Skeletal muscle tissue (tissue), 4 donors: ENCODE measurements around the gene LURAP1L. TPM values are rescaled to one million over a fixed set of nuclear protein-coding genes. Genes with fewer than 3 reads are reported as not detected.

ENCODE experiments used
- H3K27ac ChIP-seq: one replicate; pipeline ENCODE4 v1.7.0; 2013; ENCODE audit warnings: mild to moderate bottlenecking, low read depth, low read length, inconsistent platforms
- H3K27me3 ChIP-seq, 3 donors: one replicate each; pipeline ENCODE4 v1.7.0; 2013; ENCODE audit warnings: low read length in 3 of 3; ENCODE audit not compliant: control insufficient read depth in 3 of 3, insufficient read depth in 3 of 3
- H3K36me3 ChIP-seq, 3 donors: one replicate each; pipeline ENCODE4 v1.7.0; 2013; ENCODE audit warnings: low read length in 3 of 3; ENCODE audit not compliant: control insufficient read depth in 3 of 3, insufficient read depth in 3 of 3
- H3K4me1 ChIP-seq, 3 donors: one replicate each; pipeline ENCODE4 v1.7.0; 2013; ENCODE audit warnings: low read length in 3 of 3, mild to moderate bottlenecking in 3 of 3; ENCODE audit not compliant: control insufficient read depth in 3 of 3, insufficient read depth in 3 of 3
- H3K4me3 ChIP-seq, 3 donors: one replicate each; pipeline ENCODE4 v1.7.0; 2013; ENCODE audit warnings: low read length in 3 of 3
- H3K9ac ChIP-seq, 3 donors: one replicate each; pipeline ENCODE4 v1.7.0; 2013; ENCODE audit warnings: low read length in 3 of 3, mild to moderate bottlenecking in 3 of 3, moderate library complexity in 2 of 3, low read depth in 1 of 3
- H3K9me3 ChIP-seq, 3 donors: one replicate each; pipeline ENCODE4 v1.7.0; 2013; ENCODE audit warnings: low read length in 3 of 3; ENCODE audit not compliant: control insufficient read depth in 3 of 3
- total RNA-seq: library from RNA; depleted of rRNA; stranded (reverse); fragments of >200 nt; gene quantifications from one replicate; pipeline ENCODE4 v1.2.3, GENCODE V29; 2014
- donor health status: Osteomylitis.

Gene LURAP1L
- total RNA-seq, 1 donor from 2014 or later = 14.1 TPM

- peak overlapping the region; percentile 68 to 83 (median 69) for H3K9ac ChIP-seq
- no peaks in the 10 kb centered on the region for H3K36me3 ChIP-seq
- no peaks in the 10 kb centered on the region for H3K9me3 ChIP-seq
- no peaks in the 10 kb centered on the region for H3K27me3 ChIP-seq
- peak overlapping the region; percentile 63 for H3K27ac ChIP-seq
- peaks cover 5 to 16% (median 6%) of the 10 kb centered on the region in 3 donors for H3K4me1 ChIP-seq
- peak overlapping the region; percentile 71 to 84 (median 81) for H3K4me3 ChIP-seq
Observed at GRCh38 chr9:12775679-12776512, 1.1 kb downstream of the LURAP1L start.

DNA sequence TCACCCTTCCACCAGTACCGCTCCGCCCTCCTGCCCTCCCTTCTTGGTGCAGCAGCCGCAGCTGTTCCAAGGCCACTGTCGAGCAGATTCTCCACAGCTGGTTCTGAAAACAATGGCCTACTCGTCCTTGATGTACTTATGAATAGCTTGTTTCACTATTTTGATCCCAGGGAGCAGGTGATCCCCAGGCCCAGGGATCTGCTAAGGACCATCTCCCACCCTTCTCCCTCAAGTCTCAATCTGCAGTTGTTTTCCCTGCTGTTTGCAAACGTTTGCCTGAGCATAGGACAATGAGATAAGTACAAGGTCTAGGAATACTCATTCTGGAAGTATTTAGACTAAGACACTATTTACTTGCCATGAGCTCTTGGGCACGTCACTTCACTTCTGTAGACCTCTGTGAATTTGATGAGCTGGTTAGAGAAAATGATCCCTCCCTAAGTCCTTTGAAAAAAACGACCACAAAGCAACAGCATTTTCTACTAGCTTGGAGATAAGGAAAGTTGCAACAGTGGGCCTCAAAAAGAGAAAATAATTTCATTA, 1.8 kb downstream of the LURAP1L start:
- peak overlapping the region; percentile 42 to 83 (median 68) for H3K9ac ChIP-seq
- H3K4me3 ChIP-seq = peak overlapping the region; percentile 71 to 84 (median 81)
- no peaks in the 10 kb centered on the region for H3K27me3 ChIP-seq
- H3K4me1 ChIP-seq = peaks cover 5 to 16% (median 6%) of the 10 kb centered on the region in 3 donors
- no peaks in the 10 kb centered on the region for H3K9me3 ChIP-seq
- peak overlapping the region; percentile 63 for H3K27ac ChIP-seq
- H3K36me3 ChIP-seq = no peaks in the 10 kb centered on the region

DNA sequence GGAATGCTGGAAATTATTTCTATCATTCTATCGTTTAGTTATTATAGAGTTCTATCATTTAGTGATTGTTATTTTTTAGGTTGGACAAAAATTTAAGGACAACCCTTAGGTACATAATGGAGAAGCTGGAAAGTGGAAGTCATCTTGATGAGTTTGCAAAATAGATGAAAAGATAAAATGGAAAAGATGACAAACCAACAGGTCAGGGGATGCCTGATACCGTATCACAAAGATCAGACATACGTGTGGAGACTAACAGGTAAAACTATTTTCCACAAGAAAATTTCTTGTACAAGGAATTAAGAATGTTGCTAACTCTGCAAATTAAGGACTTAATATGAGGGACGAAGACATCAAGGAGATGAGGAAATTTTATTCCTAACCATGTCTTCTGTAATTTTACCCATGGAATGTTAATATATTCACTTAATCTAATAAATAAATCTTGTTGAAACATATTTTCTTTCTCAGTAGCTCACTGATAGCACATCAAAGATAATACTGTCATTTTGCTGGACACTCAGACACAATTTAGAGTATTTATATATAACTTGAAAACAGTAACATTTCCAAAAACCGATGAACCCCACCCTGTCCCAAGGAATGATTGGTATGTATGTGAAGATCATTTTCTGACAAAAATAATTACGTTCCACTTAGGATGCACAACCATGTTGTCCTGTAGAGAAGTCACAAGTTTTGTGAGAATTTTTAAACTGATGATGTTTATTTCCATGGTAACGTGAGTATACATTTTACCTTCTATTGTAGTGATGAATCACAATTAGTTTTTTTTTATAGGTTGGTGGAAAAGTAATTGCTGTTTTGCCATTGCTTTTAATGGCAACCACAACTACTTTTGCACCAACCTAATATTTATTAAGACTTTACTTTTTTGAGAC, 2.6 kb downstream of the LURAP1L start:
- Histone ChIP-seq H3K27me3 (no peaks in the 10 kb centered on the region), H3K4me1 (peaks cover 5 to 16% (median 6%) of the 10 kb centered on the region in 3 donors), H3K36me3 (no peaks in the 10 kb centered on the region), H3K4me3 (peak overlapping the region in 1 of 3 donors; percentile 81), H3K27ac (peak overlapping the region; percentile 63), H3K9ac (no peak overlapping the region), H3K9me3 (no peaks in the 10 kb centered on the region)

GRCh38 chr9:12778389-12778788, 3.6 kb downstream of the LURAP1L start:
- no peaks in the 10 kb centered on the region for H3K36me3 ChIP-seq
- no peak overlapping the region for H3K9ac ChIP-seq
- peak overlapping the region in 1 of 3 donors; percentile 40 for H3K4me3 ChIP-seq
- no peaks in the 10 kb centered on the region for H3K27me3 ChIP-seq
- H3K4me1 ChIP-seq = peaks cover 5 to 16% (median 6%) of the 10 kb centered on the region in 3 donors
- peaks cover 0 to 3% (median 0%) of the 10 kb centered on the region in 3 donors for H3K9me3 ChIP-seq
- H3K27ac ChIP-seq = peak overlapping the region; percentile 11

- Histone ChIP-seq H3K9me3 (peaks cover 0 to 3% (median 0%) of the 10 kb centered on the region in 3 donors), H3K4me1 (peaks cover 3 to 10% (median 4%) of the 10 kb centered on the region in 3 donors), H3K27ac (no peak overlapping the region), H3K27me3 (no peaks in the 10 kb centered on the region), H3K4me3 (no peak overlapping the region), H3K36me3 (no peaks in the 10 kb centered on the region), H3K9ac (no peak overlapping the region)
Observed at GRCh38 chr9:12781226-12781733, 6.5 kb downstream of the LURAP1L start.

- Histone ChIP-seq H3K9me3 (peaks cover 0 to 3% (median 0%) of the 10 kb centered on the region in 3 donors), H3K4me3 (no peak overlapping the region), H3K9ac (no peak overlapping the region), H3K27ac (no peak overlapping the region), H3K27me3 (no peaks in the 10 kb centered on the region), H3K4me1 (peaks cover 0 to 6% (median 0%) of the 10 kb centered on the region in 3 donors), H3K36me3 (no peaks in the 10 kb centered on the region)
Observed at GRCh38 chr9:12783767-12784460, 9.1 kb downstream of the LURAP1L start.

DNA sequence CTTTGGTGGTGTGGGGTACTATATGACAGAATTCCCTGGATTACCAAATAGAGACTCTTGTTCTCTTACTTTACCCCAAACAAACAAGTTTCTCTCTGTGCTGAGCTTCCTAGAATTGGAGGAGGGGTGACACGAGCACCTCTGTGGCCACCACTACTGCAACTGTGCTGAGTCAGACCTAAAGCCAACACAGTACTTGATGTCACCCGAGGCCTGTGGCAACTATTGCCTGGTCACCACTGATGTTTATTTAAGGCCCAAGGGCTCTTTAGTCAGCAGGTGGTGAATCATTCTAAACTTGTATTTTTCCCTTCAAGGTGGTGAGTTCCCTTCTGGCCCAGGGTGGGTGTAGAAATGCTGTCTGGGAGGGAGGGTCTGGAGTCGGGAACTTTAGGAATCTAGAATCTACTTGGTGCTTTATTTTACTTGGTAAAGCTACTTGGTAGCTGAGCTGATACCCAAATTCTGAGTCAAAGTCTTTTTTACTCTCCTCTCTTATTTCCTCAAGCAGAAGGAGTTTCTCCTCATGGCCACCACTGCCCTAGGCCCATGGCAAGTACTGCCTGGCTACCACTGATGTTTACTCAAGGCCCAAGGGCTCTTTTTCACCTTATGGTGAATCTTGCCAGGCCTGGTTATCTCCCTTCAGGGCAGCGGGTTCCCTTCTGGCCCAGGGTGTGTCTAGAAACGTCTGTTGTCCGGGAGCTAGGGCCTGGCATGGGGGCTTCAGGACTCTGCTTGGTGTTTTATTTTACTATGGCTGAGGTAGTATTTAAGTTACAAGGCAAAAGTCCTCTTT, 9.8 kb downstream of the LURAP1L start:
- Histone ChIP-seq H3K4me3 (no peak overlapping the region), H3K27me3 (no peaks in the 10 kb centered on the region), H3K4me1 (peaks cover 0 to 6% (median 0%) of the 10 kb centered on the region in 3 donors), H3K9ac (no peak overlapping the region), H3K27ac (no peak overlapping the region), H3K9me3 (peaks cover 0 to 3% (median 0%) of the 10 kb centered on the region in 3 donors), H3K36me3 (no peaks in the 10 kb centered on the region)

GRCh38 chr9:12785260-12785770, 10.5 kb downstream of the LURAP1L start:
- peaks cover 0 to 3% (median 0%) of the 10 kb centered on the region in 3 donors for H3K9me3 ChIP-seq
- H3K27me3 ChIP-seq = no peaks in the 10 kb centered on the region
- H3K36me3 ChIP-seq = no peaks in the 10 kb centered on the region
- H3K4me1 ChIP-seq = peaks cover 0 to 6% (median 0%) of the 10 kb centered on the region in 3 donors
- no peak overlapping the region for H3K27ac ChIP-seq
- H3K9ac ChIP-seq = no peak overlapping the region
- H3K4me3 ChIP-seq = no peak overlapping the region
